ENCODE measurements around the gene PPBP.

DNA sequence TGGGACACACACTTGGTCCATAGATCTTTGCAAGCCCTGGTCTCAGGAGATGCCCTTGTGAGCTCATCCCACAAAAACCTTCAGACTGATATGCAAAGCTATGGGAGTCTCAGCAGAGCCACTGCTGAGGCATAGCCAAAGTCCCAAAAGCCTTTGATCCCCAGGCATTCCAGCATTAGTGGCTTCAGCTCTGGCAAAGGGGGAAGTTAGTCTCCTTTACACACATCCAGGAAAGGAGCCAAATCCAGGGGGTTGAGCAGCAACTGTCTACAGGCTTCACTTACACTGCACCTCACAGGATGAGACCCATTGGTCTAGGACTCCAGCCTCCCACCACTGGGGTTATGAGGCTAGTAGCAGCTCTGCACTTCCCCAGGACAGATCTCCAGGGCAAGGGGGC is 20.1 kb downstream of the PPBP start:
- no peak for TF ChIP-seq TAF1 (IDR thresholded peaks at IDR 0.05; ENCODE audit: low read depth)
- no peak for TF ChIP-seq REST (IDR thresholded peaks at IDR 0.05; ENCODE audit: borderline replicate concordance)
- TF ChIP-seq, protein P1, sequence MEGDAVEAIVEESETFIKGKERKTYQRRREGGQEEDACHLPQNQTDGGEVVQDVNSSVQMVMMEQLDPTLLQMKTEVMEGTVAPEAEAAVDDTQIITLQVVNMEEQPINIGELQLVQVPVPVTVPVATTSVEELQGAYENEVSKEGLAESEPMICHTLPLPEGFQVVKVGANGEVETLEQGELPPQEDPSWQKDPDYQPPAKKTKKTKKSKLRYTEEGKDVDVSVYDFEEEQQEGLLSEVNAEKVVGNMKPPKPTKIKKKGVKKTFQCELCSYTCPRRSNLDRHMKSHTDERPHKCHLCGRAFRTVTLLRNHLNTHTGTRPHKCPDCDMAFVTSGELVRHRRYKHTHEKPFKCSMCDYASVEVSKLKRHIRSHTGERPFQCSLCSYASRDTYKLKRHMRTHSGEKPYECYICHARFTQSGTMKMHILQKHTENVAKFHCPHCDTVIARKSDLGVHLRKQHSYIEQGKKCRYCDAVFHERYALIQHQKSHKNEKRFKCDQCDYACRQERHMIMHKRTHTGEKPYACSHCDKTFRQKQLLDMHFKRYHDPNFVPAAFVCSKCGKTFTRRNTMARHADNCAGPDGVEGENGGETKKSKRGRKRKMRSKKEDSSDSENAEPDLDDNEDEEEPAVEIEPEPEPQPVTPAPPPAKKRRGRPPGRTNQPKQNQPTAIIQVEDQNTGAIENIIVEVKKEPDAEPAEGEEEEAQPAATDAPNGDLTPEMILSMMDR (IDR thresholded peaks at IDR 0.05; ENCODE audit: poor library complexity, severe bottlenecking), result no peak
- no peak for TF ChIP-seq POLR2AphosphoS5 (IDR thresholded peaks at IDR 0.05)
- no peak for TF ChIP-seq EZH2 (IDR thresholded peaks at IDR 0.05; ENCODE audit: borderline replicate concordance, insufficient read depth, low read length, poor library complexity, severe bottlenecking)
- no peak for TF ChIP-seq EP300 (conservative IDR thresholded peaks at IDR 0.05; ENCODE audit: poor library complexity, severe bottlenecking)
- TF ChIP-seq RAD21 (conservative IDR thresholded peaks at IDR 0.05), result no peak
- TF ChIP-seq MXI1 (conservative IDR thresholded peaks at IDR 0.05; ENCODE audit: poor library complexity, severe bottlenecking), result no peak
- no peak for TF ChIP-seq SMC3 (conservative IDR thresholded peaks at IDR 0.05; ENCODE audit: poor library complexity)
